ENCODE results near the gene PROCA1. TPM values are rescaled to one million over a fixed set of nuclear protein-coding genes. Genes with fewer than 3 reads are reported as not detected.

PROCA1 gene
- total RNA-seq, 1 experiment from 2014 or later, result 14.2 TPM

DNA sequence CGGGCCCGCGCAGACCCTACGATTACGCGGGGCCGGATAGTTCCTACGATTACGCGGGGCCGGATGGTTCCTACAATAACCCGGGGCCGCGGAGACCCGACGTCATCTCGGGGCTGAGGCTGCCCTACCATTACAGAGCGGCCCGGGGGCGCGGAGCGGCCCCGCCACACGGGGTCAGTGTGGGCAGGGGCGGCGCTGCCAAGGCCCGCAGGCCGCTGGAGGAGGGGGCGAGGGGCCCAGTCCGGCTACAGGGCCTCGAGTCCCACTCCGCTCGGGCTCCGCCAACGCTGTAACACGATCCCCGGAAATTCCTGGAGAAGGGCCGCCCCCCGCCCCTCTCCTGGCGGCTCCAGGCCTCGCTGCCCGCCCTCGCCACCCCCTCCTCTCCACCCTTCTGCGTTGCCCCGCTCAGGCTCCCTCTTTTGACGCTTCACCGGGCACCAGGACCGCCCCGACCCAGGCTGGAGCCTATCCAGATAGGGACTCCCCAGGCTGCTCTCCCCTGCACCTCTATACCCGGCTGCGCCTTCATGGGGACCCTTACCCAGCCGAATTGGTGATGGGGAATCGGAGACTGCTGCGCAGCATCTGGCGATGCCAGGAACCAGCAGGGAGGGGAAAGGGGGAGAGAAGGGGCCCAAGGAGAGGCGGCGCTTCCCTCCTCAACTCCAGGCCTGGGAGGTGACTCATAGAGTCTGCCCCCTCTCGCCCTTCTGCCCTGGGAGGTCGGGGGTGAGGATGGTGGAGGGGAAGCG, 6.1 kb upstream of the PROCA1 start, which contains the start of gene RAB34:
TSS of gene RAB34 (minus strand) at position 291 of the 755 bp plus-strand sequence. CDS start 602 bp downstream, outside the sequence.
- H2AFZ ChIP-seq, result peak within 1 kb of the TSS; percentile 91
- intact Hi-C loops (cut with micrococcal nuclease; ENCODE audit: unreplicated experiment), result loop anchor here (2.0 to 5.0 kb wide), 2 partner anchors 185 to 233 kb away; partner anchors contain the start of genes DHRS13 and PHF12
- peak within 1 kb of the TSS; percentile 82 for H3K27ac ChIP-seq
- H3K36me3 ChIP-seq (ENCODE audit: low read depth), result peaks cover 30% of the 10 kb centered on the region
- H4K20me1 ChIP-seq (ENCODE audit: insufficient read depth), result peaks cover 21% of the 10 kb centered on the region
- no peaks in the 10 kb centered on the region for H3K9me3 ChIP-seq (ENCODE audit: insufficient read depth, low read depth)
- H3F3A ChIP-seq (ENCODE audit: insufficient read depth, low read depth), result peaks cover 66% of the 10 kb centered on the region
- peaks cover 61% of the 10 kb centered on the region for H3K79me2 ChIP-seq (ENCODE audit: low read depth)
- ChIA-PET CTCF (no interaction called here), POLR2A (ENCODE audit: unreplicated experiment) (no interaction called here)
- TF ChIP-seq, protein P1, sequence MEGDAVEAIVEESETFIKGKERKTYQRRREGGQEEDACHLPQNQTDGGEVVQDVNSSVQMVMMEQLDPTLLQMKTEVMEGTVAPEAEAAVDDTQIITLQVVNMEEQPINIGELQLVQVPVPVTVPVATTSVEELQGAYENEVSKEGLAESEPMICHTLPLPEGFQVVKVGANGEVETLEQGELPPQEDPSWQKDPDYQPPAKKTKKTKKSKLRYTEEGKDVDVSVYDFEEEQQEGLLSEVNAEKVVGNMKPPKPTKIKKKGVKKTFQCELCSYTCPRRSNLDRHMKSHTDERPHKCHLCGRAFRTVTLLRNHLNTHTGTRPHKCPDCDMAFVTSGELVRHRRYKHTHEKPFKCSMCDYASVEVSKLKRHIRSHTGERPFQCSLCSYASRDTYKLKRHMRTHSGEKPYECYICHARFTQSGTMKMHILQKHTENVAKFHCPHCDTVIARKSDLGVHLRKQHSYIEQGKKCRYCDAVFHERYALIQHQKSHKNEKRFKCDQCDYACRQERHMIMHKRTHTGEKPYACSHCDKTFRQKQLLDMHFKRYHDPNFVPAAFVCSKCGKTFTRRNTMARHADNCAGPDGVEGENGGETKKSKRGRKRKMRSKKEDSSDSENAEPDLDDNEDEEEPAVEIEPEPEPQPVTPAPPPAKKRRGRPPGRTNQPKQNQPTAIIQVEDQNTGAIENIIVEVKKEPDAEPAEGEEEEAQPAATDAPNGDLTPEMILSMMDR (conservative IDR thresholded peaks at IDR 0.05), result no peak; the same call in 1 of the 2 replicates
- TF ChIP-seq EZH2 (IDR thresholded peaks at IDR 0.05; ENCODE audit: low read depth), result no peak
- no peaks in the 10 kb centered on the region for H3K27me3 ChIP-seq (ENCODE audit: insufficient read depth, low read depth)
- peak; percentile 74 to 93 for DNase-seq
- BruUV-seq (replicated peaks), result no TSS peak
- peak within 1 kb of the TSS; percentile 87 for H3K4me3 ChIP-seq
- H3K4me2 ChIP-seq, result peak within 1 kb of the TSS; percentile 97
- peaks cover 35% of the 10 kb centered on the region for H3K4me1 ChIP-seq (replicated peaks; ENCODE audit: insufficient read depth)
- H3K9me2 ChIP-seq (ENCODE audit: insufficient read depth), result no peaks in the 10 kb centered on the region

DNA sequence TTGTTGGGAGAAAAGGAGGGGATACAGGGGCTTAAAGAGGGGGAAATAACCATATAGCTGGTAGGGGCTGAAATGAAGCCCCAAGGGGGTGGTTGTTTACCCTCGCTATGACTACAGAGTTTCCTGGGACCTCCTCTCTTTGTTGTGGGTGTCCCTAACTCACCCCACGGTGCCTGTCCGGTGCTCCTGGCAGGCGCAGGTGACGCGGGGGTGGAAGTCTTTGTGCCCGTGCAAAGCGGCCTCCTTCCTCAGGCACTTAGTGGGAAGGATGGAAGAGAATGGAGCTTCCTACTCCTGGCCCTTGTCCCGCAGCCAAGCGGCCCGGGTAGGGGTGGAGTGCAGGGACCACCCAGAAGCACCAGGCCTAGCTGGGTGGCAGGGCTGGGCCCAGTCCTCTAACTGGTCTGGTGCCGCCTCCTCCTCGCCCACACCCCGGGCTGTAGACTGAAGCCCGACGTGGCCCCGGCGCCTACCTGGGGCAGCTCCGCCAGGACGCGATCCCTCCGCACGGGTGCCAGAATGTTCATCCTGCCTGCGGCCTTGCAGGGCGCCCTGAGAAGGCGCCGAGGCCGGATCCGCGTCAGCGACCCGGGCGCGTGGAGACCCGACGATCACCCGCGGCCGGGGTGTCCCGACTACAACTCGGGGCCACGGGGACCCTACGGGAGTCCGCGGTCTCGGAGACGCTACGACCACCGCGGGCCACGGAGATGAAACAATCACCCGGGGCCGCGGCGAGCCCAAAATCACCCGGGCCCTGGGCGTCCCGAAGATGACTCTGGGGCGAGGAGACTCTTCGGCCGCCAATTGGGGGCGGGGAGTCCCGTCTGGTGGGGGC, 5.3 kb upstream of the PROCA1 start:
- Histone ChIP-seq H3K4me2 (peak overlapping the region; percentile 97), H2AFZ (peak overlapping the region; percentile 91)

More for the DNA sequence above, 5.3 kb upstream of the PROCA1 start:
- DNase-seq, result peak in 1 of 2 experiments; percentile 25
- Histone ChIP-seq H4K20me1 (ENCODE audit: insufficient read depth) (peaks cover 13% of the 10 kb centered on the region), H3K4me3 (peak overlapping the region; percentile 87), H3K9me3 (ENCODE audit: insufficient read depth, low read depth) (no peaks in the 10 kb centered on the region), H3K9me2 (ENCODE audit: insufficient read depth) (no peaks in the 10 kb centered on the region), H3K27me3 (ENCODE audit: insufficient read depth, low read depth) (no peaks in the 10 kb centered on the region), H3K27ac (peak overlapping the region; percentile 82), H3F3A (ENCODE audit: insufficient read depth, low read depth) (peaks cover 66% of the 10 kb centered on the region), H3K79me2 (ENCODE audit: low read depth) (peaks cover 53% of the 10 kb centered on the region), H3K36me3 (ENCODE audit: low read depth) (peaks cover 23% of the 10 kb centered on the region), H3K4me1 (replicated peaks; ENCODE audit: insufficient read depth) (peaks cover 28% of the 10 kb centered on the region)
- POLR2A ChIA-PET (ENCODE audit: unreplicated experiment), result interaction anchor here (0.6 kb wide), 1 partner anchor 139 kb away, joined by 6 read pairs; no protein-coding TSS in a partner anchor
- TF ChIP-seq, protein P1 (conservative IDR thresholded peaks at IDR 0.05), result no peak
- no peak for TF ChIP-seq EZH2 (IDR thresholded peaks at IDR 0.05; ENCODE audit: low read depth)
- BruUV-seq (replicated peaks), result TSS peak; percentile 25
- CTCF ChIA-PET, result interaction anchor here (0.7 kb wide), 1 partner anchor 401 kb away, joined by 3 read pairs; no protein-coding TSS in a partner anchor
- intact Hi-C loops (cut with micrococcal nuclease; ENCODE audit: unreplicated experiment), result loop anchor here (5.0 kb wide), 1 partner anchor 185 kb away; the partner anchor contains the start of gene DHRS13
